GM12878 (cell line): ENCODE measurements around the gene DYNLT4. TPM values are rescaled to one million over a fixed set of nuclear protein-coding genes. Genes with fewer than 3 reads are reported as not detected.

Experiments
- ATAC-seq: fragments of 200-7000 bp; cut with Tn5 transposase; 3 replicates; pipeline ENCODE4 v1.9.1; 2020; ENCODE audit warnings: mild to moderate bottlenecking, moderate library complexity
- BruUV-seq: library from RNA; stranded (reverse); fragments of 400-500 nt; replicated peaks from 2 replicates; lab custom pipeline; 2021; lab: Mats Ljungman, UMichigan
- CTCF ChIA-PET: fragments of 300-600 bp; sonication (Branson Sonifier 250); formaldehyde crosslinking; extraction: SDS; loops from one replicate; lab custom pipeline; 2021; ENCODE audit warnings: inconsistent platforms; lab: Yijun Ruan, JAX
- POLR2A ChIA-PET: fragments of 350-600 bp; formaldehyde crosslinking; extraction: SDS; loops from one replicate; lab custom pipeline; 2021; ENCODE audit warnings: inconsistent platforms; lab: Charles Lee
- RAD21 ChIA-PET: fragments of 300-600 bp; sonication (Branson Sonifier 250); formaldehyde crosslinking; loops from one replicate; lab custom pipeline; 2023; ENCODE audit warnings: antibody characterized with exemption; ENCODE audit not compliant: unreplicated experiment; lab: Charles Lee
- SMC1A ChIA-PET: fragments of 300-600 bp; sonication (Branson Sonifier 250); formaldehyde crosslinking; loops from one replicate; lab custom pipeline; 2023; ENCODE audit not compliant: unreplicated experiment, uncharacterized antibody; lab: Charles Lee
- DNase-seq: peaks from one replicate; pipeline ENCODE4 v3.0.0-alpha.2; 2011; ENCODE audit warnings: low read depth, low spot score
- FAIRE-seq: peaks from 3 replicates; lab custom pipeline; 2011; peaks lifted over from hg19 to GRCh38; lab: Jason Lieb, UNC
- H2AFZ ChIP-seq: 2 replicates; pipeline ENCODE4 v1.6.0; 2011; ENCODE audit warnings: low read depth, low read length, control low read depth; ENCODE audit not compliant: control insufficient read depth
- H3K27ac ChIP-seq: 2 replicates; pipeline ENCODE4 v1.5.1; 2011; ENCODE audit warnings: control low read depth; ENCODE audit not compliant: control insufficient read depth, insufficient read depth
- H3K27me3 ChIP-seq, 2 experiments: replicated peaks in 1 of 2; 2 replicates each; pipeline versions ENCODE4 v1.6.0 to v1.6.1; 2011; ENCODE audit warnings: low read length in 1 of 2; ENCODE audit not compliant: control insufficient read depth in 2 of 2, insufficient read depth in 2 of 2
- H3K36me3 ChIP-seq, 2 experiments: 2 replicates each; pipeline ENCODE4 v1.5.1; 2011; ENCODE audit warnings: low read length in 1 of 2; ENCODE audit not compliant: control insufficient read depth in 2 of 2, insufficient read depth in 2 of 2
- H3K4me1 ChIP-seq: 2 replicates; pipeline ENCODE4 v1.6.1; 2011; ENCODE audit warnings: mild to moderate bottlenecking, low read length, moderate library complexity, mixed read lengths; ENCODE audit not compliant: control insufficient read depth, insufficient read depth
- H3K4me2 ChIP-seq: 2 replicates; pipeline ENCODE4 v1.6.0; 2011; ENCODE audit warnings: control low read depth; ENCODE audit not compliant: control insufficient read depth, insufficient read depth
- H3K4me3 ChIP-seq: fragments of 200-600 bp; sonication (generic); 2 replicates; pipeline ENCODE4 v1.5.1; 2016
- H3K79me2 ChIP-seq: 2 replicates; pipeline ENCODE4 v1.6.0; 2011; ENCODE audit warnings: low read length; ENCODE audit not compliant: control insufficient read depth, insufficient read depth
- H3K9ac ChIP-seq: 2 replicates; pipeline ENCODE4 v1.8.0; 2011; ENCODE audit warnings: low read length, control low read depth, mixed read lengths; ENCODE audit not compliant: control insufficient read depth, insufficient read depth
- H3K9me3 ChIP-seq: replicated peaks from 3 replicates; pipeline ENCODE4 v1.5.1; 2011; ENCODE audit warnings: mild to moderate bottlenecking, low read length; ENCODE audit not compliant: control insufficient read depth, insufficient read depth
- H4K20me1 ChIP-seq: 2 replicates; pipeline ENCODE4 v1.6.0; 2011; ENCODE audit not compliant: control insufficient read depth, insufficient read depth
- BACH1 ChIP-seq: fragments of 450-650 bp; IDR thresholded peaks from 2 replicates; pipeline ENCODE4 v1.6.1; 2017; ENCODE audit warnings: mild to moderate bottlenecking, borderline replicate concordance
- BMI1 ChIP-seq: fragments of 450-650 bp; IDR thresholded peaks from 2 replicates; pipeline ENCODE4 v1.6.1; 2016; ENCODE audit warnings: mild to moderate bottlenecking, moderate library complexity, borderline replicate concordance
- CREM ChIP-seq: IDR thresholded peaks from 2 replicates; pipeline ENCODE4 v1.6.1; 2014; ENCODE audit warnings: antibody characterized with exemption, low read depth
- DPF2 ChIP-seq: fragments of 450-650 bp; IDR thresholded peaks from 2 replicates; pipeline ENCODE4 v1.6.1; 2017; ENCODE audit warnings: mild to moderate bottlenecking
- EGR1 ChIP-seq, 2 experiments: IDR thresholded peaks; 1 replicate in 1 of 2; 2 replicates in 1 of 2; pipeline ENCODE4 v1.6.1; 2011 to 2012; ENCODE audit warnings: low read depth in 2 of 2, low read length in 2 of 2, borderline replicate concordance in 1 of 2, mild to moderate bottlenecking in 1 of 2, moderate library complexity in 1 of 2
- IKZF1 ChIP-seq: fragments of 450-650 bp; conservative IDR thresholded peaks from 2 replicates; pipeline ENCODE4 v1.6.1; 2017; ENCODE audit warnings: antibody characterized with exemption, mild to moderate bottlenecking
- JUND ChIP-seq: IDR thresholded peaks from 2 replicates; pipeline ENCODE4 v1.6.1; 2012; ENCODE audit warnings: low read depth, mild to moderate bottlenecking, low read length, improper control_type of control experiment, moderate library complexity
- NFYB ChIP-seq: IDR thresholded peaks from 2 replicates; pipeline ENCODE4 v1.6.1; 2011; ENCODE audit warnings: low read depth, mild to moderate bottlenecking, low read length, improper control_type of control experiment, moderate library complexity; ENCODE audit not compliant: insufficient read depth
- POU2F2 ChIP-seq: IDR thresholded peaks from 3 replicates; pipeline ENCODE4 v1.6.1; 2011; ENCODE audit warnings: low read depth, mild to moderate bottlenecking, low read length, borderline replicate concordance
- SMAD1 ChIP-seq: fragments of 450-650 bp; IDR thresholded peaks from 2 replicates; pipeline ENCODE4 v1.6.1; 2018; ENCODE audit warnings: mild to moderate bottlenecking, low read depth; ENCODE audit not compliant: partially characterized antibody
- SPI1 ChIP-seq: IDR thresholded peaks from 2 replicates; pipeline ENCODE4 v1.6.1; 2011; ENCODE audit warnings: low read depth, mild to moderate bottlenecking, low read length, moderate library complexity, borderline replicate concordance; ENCODE audit not compliant: insufficient read depth
- YY1 ChIP-seq: IDR thresholded peaks from 2 replicates; pipeline ENCODE4 v1.6.1; 2011; ENCODE audit warnings: low read depth, mild to moderate bottlenecking, low read length
- ZZZ3 ChIP-seq: IDR thresholded peaks from 2 replicates; pipeline ENCODE4 v1.6.1; 2011; ENCODE audit warnings: low read depth; ENCODE audit not compliant: control insufficient read depth, insufficient read length
- WGBS: methylation state at CpG from one replicate; pipeline ENCODE4 v1.1.6; 2016; ENCODE audit warnings: low lambda C conversion rate; ENCODE audit not compliant: insufficient replicate concordance, insufficient coverage; ENCODE audit errors: missing lambda C conversion rate; 5-methylcytosine and 5-hydroxymethylcytosine counted together
- in situ Hi-C: fragments of 300-500 bp; cut with MboI; formaldehyde crosslinking; loops from 9 replicates; pipeline ENCODE4 v1.14.3; 2018; ENCODE audit warnings: mixed read lengths
- intact Hi-C: fragments of 100-400 bp; cut with micrococcal nuclease; formaldehyde crosslinking; loops from one replicate; pipeline ENCODE4 v1.14.2; 2022; ENCODE audit not compliant: unreplicated experiment
- polyA plus RNA-seq, 11 experiments: library from polyadenylated mRNA; depleted of rRNA in 4 of 11; unstranded in 6 of 11; stranded (reverse) in 5 of 11; fragments of >200 nt; fragmentation: Nextera tagmentation in 4 of 11; fragmentation: Illumina TruSeq in 1 of 11; extraction: Ambion mirVana in 4 of 11; extraction: Trizol in 1 of 11; gene quantifications; 1 replicate in 1 of 11; 2 replicates in 10 of 11; pipeline versions ENCODE4 v1.2.1 to v1.2.3, GENCODE V29; 2011 to 2016; ENCODE audit warnings: inconsistent platforms in 2 of 11, missing spikeins in 2 of 11, low read depth in 1 of 11
- total RNA-seq, 4 experiments: library from RNA; depleted of rRNA in 3 of 4; stranded (reverse); fragments of >200 nt in 3 of 4; fragmentation: Illumina TruSeq in 1 of 4; extraction: Trizol in 1 of 4; gene quantifications; 2 replicates each; pipeline versions ENCODE4 v1.2.1 to v1.2.3, GENCODE V29; 2013 to 2021
- TF ChIP-seq, protein P1 (sequence below): fragments of 450-650 bp; IDR thresholded peaks from 2 replicates; pipeline ENCODE4 v1.6.1; 2017; ENCODE audit warnings: mild to moderate bottlenecking, moderate library complexity
- TF ChIP-seq, protein P2 (sequence below): fragments of 450-650 bp; IDR thresholded peaks from 2 replicates; pipeline ENCODE4 v1.6.1; 2017; ENCODE audit warnings: mild to moderate bottlenecking, low read depth, inconsistent platforms; ENCODE audit not compliant: poor library complexity, severe bottlenecking

DYNLT4 gene
- total and polyA plus RNA-seq, 10 of the 15 experiments (the other 5 are each of a cell fraction or from before 2014, with no cell fraction given), result 0.23 to 0.28 TPM; not detected in 8

DNA sequence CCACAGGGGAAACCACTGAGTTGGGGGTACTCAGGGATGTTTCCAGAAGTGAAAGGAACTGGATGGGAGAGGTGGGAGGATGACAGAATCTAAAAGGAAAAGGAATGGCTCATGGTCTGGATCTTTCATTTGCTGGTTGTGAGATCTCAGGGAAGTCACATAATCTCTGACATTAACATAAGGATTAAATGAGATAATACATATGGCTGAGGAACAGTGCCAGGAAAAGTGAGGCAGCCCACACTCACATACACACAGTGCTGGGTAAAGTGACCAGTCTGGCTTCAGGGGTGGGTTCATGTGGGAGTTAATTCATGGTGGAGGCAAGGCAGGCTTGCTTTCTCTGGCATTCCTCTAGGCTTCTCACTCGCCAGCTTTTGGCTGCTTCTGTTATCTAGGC lies 39.8 kb upstream of the DYNLT4 start (continued):
- TF ChIP-seq, protein P1, sequence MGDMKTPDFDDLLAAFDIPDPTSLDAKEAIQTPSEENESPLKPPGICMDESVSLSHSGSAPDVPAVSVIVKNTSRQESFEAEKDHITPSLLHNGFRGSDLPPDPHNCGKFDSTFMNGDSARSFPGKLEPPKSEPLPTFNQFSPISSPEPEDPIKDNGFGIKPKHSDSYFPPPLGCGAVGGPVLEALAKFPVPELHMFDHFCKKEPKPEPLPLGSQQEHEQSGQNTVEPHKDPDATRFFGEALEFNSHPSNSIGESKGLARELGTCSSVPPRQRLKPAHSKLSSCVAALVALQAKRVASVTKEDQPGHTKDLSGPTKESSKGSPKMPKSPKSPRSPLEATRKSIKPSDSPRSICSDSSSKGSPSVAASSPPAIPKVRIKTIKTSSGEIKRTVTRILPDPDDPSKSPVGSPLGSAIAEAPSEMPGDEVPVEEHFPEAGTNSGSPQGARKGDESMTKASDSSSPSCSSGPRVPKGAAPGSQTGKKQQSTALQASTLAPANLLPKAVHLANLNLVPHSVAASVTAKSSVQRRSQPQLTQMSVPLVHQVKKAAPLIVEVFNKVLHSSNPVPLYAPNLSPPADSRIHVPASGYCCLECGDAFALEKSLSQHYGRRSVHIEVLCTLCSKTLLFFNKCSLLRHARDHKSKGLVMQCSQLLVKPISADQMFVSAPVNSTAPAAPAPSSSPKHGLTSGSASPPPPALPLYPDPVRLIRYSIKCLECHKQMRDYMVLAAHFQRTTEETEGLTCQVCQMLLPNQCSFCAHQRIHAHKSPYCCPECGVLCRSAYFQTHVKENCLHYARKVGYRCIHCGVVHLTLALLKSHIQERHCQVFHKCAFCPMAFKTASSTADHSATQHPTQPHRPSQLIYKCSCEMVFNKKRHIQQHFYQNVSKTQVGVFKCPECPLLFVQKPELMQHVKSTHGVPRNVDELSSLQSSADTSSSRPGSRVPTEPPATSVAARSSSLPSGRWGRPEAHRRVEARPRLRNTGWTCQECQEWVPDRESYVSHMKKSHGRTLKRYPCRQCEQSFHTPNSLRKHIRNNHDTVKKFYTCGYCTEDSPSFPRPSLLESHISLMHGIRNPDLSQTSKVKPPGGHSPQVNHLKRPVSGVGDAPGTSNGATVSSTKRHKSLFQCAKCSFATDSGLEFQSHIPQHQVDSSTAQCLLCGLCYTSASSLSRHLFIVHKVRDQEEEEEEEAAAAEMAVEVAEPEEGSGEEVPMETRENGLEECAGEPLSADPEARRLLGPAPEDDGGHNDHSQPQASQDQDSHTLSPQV, result no peak
- TF ChIP-seq BMI1, result no peak

DNA sequence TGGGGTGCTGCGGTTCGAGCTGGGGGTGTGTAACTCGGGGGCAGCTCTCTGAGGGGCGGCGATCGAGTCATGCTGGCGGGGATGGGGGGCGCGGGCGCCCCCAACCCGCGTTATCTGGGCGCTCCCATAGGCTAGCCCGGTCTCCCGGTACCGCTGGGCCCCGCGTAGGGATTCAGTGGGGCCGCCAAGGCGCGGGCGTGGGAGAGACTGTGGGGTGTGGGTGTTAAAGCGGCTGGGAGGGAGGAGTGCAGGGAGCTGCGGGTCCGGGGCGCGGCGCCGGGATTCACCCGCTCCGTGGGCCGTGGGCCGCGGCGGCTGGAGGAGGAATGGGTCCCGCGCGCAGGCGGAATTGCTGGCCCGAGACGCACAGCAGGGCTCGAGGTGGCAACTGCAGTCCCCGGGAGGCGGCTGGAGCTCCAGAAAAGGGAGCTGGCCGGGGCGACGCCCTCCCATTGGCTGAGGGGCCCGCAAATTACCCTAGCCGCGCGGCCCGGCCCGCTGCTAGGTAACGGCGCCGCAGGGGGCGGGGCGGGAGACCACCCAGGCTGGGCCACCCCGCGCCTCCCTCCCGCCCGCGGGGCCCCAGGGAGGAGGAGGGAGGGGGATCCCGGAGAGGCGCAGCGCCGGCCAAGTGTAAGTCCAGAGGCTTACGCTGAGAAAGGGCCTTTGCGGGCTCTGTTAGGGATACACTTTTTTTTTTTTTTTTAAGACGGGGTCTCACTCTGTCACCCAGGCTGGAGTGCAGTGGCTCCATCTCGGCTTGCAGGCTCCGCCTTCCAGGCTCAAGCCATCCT lies 35.9 kb upstream of the DYNLT4 start, which contains the start of gene PTCH2:
Gene PTCH2, minus strand, starts transcription at position 392 of the 794 bp plus-strand sequence. Its CDS starts 321 bp downstream, at position 71.
- ChIA-PET RAD21 (interaction anchor here (1.1 to 1.3 kb wide), 2 partner anchors 43 to 121 kb away, joined by 3 to 6 read pairs; partner anchors contain the start of gene PLK3), SMC1A (interaction anchor here (0.6 kb wide), 2 partner anchors 143 to 190 kb away, joined by 3 read pairs; partner anchors contain the start of gene EIF2B3), POLR2A (interaction anchor here (0.5 to 0.7 kb wide), 3 partner anchors 66 to 751 kb away, joined by 4 to 6 read pairs (median 5); no protein-coding TSS in a partner anchor), CTCF (no interaction called here)
- H3K36me3 ChIP-seq, result no peaks in the 10 kb centered on the region
- H3K27ac ChIP-seq, result no peak within 1 kb of the TSS
- peak; percentile 85 for ATAC-seq
- no peak for FAIRE-seq
- no peak for DNase-seq
- H3K4me2 ChIP-seq, result peak within 1 kb of the TSS; percentile 77
- H3K4me1 ChIP-seq, result no peaks in the 10 kb centered on the region
- H4K20me1 ChIP-seq, result no peaks in the 10 kb centered on the region
- H3K79me2 ChIP-seq, result no peaks in the 10 kb centered on the region
- BruUV-seq, result no TSS peak
- in situ Hi-C loops, result no loop called here
- WGBS, result 23% methylated on average over 51 of the region's 72 CpGs
- H3K27me3 ChIP-seq, result no peaks in the 10 kb centered on the region
- intact Hi-C loops, result no loop called here
- no peaks in the 10 kb centered on the region for H3K9me3 ChIP-seq
- H3K9ac ChIP-seq, result no peak within 1 kb of the TSS; the same call in 1 of the 2 replicates
- peak within 1 kb of the TSS; percentile 47; the same call in 1 of the 2 replicates for H3K4me3 ChIP-seq
- H2AFZ ChIP-seq, result peak within 1 kb of the TSS; percentile 60
- no peak for TF ChIP-seq ZZZ3
- no peak for TF ChIP-seq SMAD1
- TF ChIP-seq EGR1 (IDR thresholded peaks at IDR 0.05; ENCODE audit: borderline replicate concordance in 1 of 2, low read depth in 2 of 2, low read length in 2 of 2), result peak in 1 of 2 experiments; percentile 14; a peak in 1 of 3 replicates
- no peak for TF ChIP-seq JUND
- no peak for TF ChIP-seq BACH1
- 0 out of 2 replicates have a peak, but pooled peaks have one; percentile 22 for TF ChIP-seq NFYB
- TF ChIP-seq, protein P2, sequence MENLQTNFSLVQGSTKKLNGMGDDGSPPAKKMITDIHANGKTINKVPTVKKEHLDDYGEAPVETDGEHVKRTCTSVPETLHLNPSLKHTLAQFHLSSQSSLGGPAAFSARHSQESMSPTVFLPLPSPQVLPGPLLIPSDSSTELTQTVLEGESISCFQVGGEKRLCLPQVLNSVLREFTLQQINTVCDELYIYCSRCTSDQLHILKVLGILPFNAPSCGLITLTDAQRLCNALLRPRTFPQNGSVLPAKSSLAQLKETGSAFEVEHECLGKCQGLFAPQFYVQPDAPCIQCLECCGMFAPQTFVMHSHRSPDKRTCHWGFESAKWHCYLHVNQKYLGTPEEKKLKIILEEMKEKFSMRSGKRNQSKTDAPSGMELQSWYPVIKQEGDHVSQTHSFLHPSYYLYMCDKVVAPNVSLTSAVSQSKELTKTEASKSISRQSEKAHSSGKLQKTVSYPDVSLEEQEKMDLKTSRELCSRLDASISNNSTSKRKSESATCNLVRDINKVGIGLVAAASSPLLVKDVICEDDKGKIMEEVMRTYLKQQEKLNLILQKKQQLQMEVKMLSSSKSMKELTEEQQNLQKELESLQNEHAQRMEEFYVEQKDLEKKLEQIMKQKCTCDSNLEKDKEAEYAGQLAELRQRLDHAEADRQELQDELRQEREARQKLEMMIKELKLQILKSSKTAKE, result no peak
- TF ChIP-seq SPI1, result no peak
- no peak for TF ChIP-seq CREM
- TF ChIP-seq DPF2, result no peak
- TF ChIP-seq IKZF1, result peak; percentile 15; the same call in 1 of the 2 replicates
- no peak for TF ChIP-seq POU2F2
- no peak for TF ChIP-seq YY1
